Stimulated activated naive CD4-positive, alpha-beta T cell (primary cell): ENCODE measurements around the gene CNOT8.

ENCODE experiments used
- DNase-seq, 6 experiments: peaks; one replicate each; lab custom pipeline; 2025; lab: John Stamatoyannopoulos, UW

The CNOT8 gene

DNA sequence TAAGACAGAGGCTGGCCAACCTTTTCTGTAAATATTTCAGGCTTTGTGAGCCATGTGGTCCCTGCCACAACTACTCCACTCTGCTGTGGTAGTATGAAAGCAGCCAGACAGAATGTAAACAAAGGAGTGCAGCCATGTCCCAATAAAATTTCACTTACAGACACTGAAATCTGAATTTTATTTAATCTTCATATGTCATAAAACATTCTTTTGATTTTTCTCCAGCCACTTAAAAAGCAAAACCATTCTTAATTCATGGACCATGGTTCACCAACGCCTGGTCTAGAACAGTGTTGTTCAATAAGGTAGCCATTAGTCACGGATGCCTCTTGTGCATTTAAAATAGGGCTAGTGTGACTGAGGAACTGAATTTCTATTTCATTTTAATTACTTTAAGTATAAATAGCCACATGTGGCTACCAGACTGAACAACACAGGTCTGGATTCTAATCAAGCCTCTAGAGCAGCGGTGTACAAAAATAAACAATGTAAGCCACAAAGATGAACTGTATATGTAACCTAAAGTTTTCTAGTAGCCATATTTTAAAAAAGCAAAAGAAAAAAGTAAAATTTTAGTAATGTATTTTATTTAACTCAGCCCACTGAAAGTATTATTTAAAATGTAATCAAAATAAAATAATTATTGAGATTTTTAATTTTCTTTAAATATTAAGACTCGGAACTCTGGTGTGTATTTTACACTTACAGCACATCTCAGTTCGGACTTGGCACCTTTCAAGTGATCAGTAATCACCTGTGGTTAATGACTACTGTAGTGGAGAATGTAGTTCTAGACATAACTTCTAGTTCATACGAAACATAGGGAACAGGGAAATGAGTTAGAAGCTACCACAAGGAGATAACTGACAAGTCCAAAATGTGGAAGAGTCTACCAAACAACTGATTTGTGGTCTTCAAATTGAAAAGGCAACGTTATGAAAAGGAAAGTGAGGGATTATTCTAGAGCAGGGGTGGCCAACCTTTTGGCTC is 65.3 kb downstream of the CNOT8 start:
- DNase-seq: no peak
